Endodermal cell (in vitro differentiated cells): ENCODE results near the gene TAF5L. TPM values are rescaled to one million over a fixed set of nuclear protein-coding genes. Genes with fewer than 3 reads are reported as not detected.

Experiments
- DNase-seq: peaks from one replicate; pipeline ENCODE4 v3.0.0-alpha.2; 2017
- H3K27ac ChIP-seq: 2 replicates; pipeline ENCODE4 v1.5.1; 2013; ENCODE audit warnings: mild to moderate bottlenecking, low read depth, low read length, moderate library complexity
- H3K27me3 ChIP-seq: 2 replicates; pipeline ENCODE4 v1.6.1; 2013; ENCODE audit warnings: mild to moderate bottlenecking, low read length, moderate library complexity; ENCODE audit not compliant: insufficient read depth, control insufficient read depth, poor library complexity, severe bottlenecking
- H3K36me3 ChIP-seq: 2 replicates; pipeline ENCODE4 v1.7.0; 2013; ENCODE audit warnings: mild to moderate bottlenecking, low read length, moderate library complexity; ENCODE audit not compliant: control insufficient read depth, insufficient read depth
- H3K4me1 ChIP-seq: one replicate; pipeline ENCODE4 v1.7.0; 2013; ENCODE audit warnings: low read length; ENCODE audit not compliant: control insufficient read depth, insufficient read depth
- H3K4me3 ChIP-seq: 2 replicates; pipeline ENCODE4 v1.5.1; 2013; ENCODE audit warnings: mild to moderate bottlenecking, low read length, moderate library complexity
- H3K9ac ChIP-seq: 2 replicates; pipeline ENCODE4 v1.6.1; 2013; ENCODE audit warnings: mild to moderate bottlenecking, low read length, moderate library complexity; ENCODE audit not compliant: poor library complexity, severe bottlenecking; ENCODE audit errors: extremely low read depth
- H3K9me3 ChIP-seq: 2 replicates; pipeline ENCODE4 v1.6.1; 2013; ENCODE audit warnings: mild to moderate bottlenecking, low read length, moderate library complexity; ENCODE audit not compliant: control insufficient read depth
- H3K27ac Mint-ChIP-seq: 2 replicates; pipeline ENCODE4 v1.8.0; 2020; ENCODE audit warnings: mixed read lengths
- H3K27me3 Mint-ChIP-seq: 2 replicates; pipeline ENCODE4 v1.8.0; 2021; ENCODE audit warnings: mild to moderate bottlenecking, mixed read lengths; ENCODE audit not compliant: insufficient read depth
- H3K36me3 Mint-ChIP-seq: 2 replicates; pipeline ENCODE4 v1.8.0; 2020; ENCODE audit warnings: low read depth, mixed read lengths
- H3K4me1 Mint-ChIP-seq: 2 replicates; pipeline ENCODE4 v1.8.0; 2020; ENCODE audit warnings: mixed read lengths
- H3K4me3 Mint-ChIP-seq: 2 replicates; pipeline ENCODE4 v1.8.0; 2020; ENCODE audit warnings: mild to moderate bottlenecking, moderate library complexity, mixed read lengths
- H3K9me3 Mint-ChIP-seq: 2 replicates; pipeline ENCODE4 v1.8.0; 2020; ENCODE audit warnings: mild to moderate bottlenecking, mixed read lengths
- CTCF ChIP-seq: fragments of 200-600 bp; sonication (generic); conservative IDR thresholded peaks from 2 replicates; pipeline ENCODE4 v1.5.0; 2021; ENCODE audit warnings: antibody characterized with exemption, mild to moderate bottlenecking
- WGBS, 2 experiments: methylation state at CpG; one replicate each; pipeline versions ENCODE4 v1.1.5 to v1.1.7; 2013; ENCODE audit warnings: missing lambda C conversion rate in 2 of 2, mixed read lengths in 1 of 2; ENCODE audit not compliant: insufficient coverage in 1 of 2, insufficient read length in 1 of 2; 5-methylcytosine and 5-hydroxymethylcytosine counted together
- total RNA-seq, 2 donors: library from RNA; stranded (reverse); fragmentation: NEBNext Ultra II Directional in 1 of 2; extraction: Animal tissue kit (Norgen Biotek cat#: 25700) in 1 of 2; gene quantifications; 2 replicates in 1 of 2; 3 replicates in 1 of 2; pipeline ENCODE4 v1.2.1, GENCODE V29; 2021

The TAF5L gene
- total RNA-seq, 2 donors from 2014 or later = 13.1 to 17.7 TPM

GRCh38 chr1:229574679-229575442, 51.1 kb downstream of the TAF5L start:
- TF ChIP-seq CTCF = no peak
- Histone ChIP-seq H3K4me1 (no peaks in the 10 kb centered on the region), H3K9ac (no peak overlapping the region), H3K36me3 (no peaks in the 10 kb centered on the region), H3K27ac (no peak overlapping the region), H3K27me3 (no peaks in the 10 kb centered on the region), H3K4me3 (no peak overlapping the region), H3K9me3 (no peaks in the 10 kb centered on the region)
- WGBS, 2 experiments = 90 to 95% methylated on average over 5 to 6 of the region's 6 CpGs
- no peaks in the 10 kb centered on the region for H3K36me3 Mint-ChIP-seq
- H3K27me3 Mint-ChIP-seq = no peaks in the 10 kb centered on the region
- H3K27ac Mint-ChIP-seq = no peak overlapping the region
- no peak for DNase-seq
- no peaks in the 10 kb centered on the region for H3K9me3 Mint-ChIP-seq
- H3K4me3 Mint-ChIP-seq = no peak overlapping the region
- peaks cover 3% of the 10 kb centered on the region for H3K4me1 Mint-ChIP-seq

- Histone ChIP-seq H3K27me3 (no peaks in the 10 kb centered on the region), H3K36me3 (no peaks in the 10 kb centered on the region), H3K27ac (no peak overlapping the region), H3K4me3 (no peak overlapping the region), H3K9ac (no peak overlapping the region), H3K9me3 (no peaks in the 10 kb centered on the region), H3K4me1 (no peaks in the 10 kb centered on the region)
- Mint-ChIP-seq H3K4me3 (no peak overlapping the region), H3K27ac (no peak overlapping the region), H3K9me3 (no peaks in the 10 kb centered on the region), H3K27me3 (no peaks in the 10 kb centered on the region), H3K4me1 (no peaks in the 10 kb centered on the region), H3K36me3 (no peaks in the 10 kb centered on the region)
- no peak for DNase-seq
- no peak for TF ChIP-seq CTCF
- WGBS, 2 experiments = 85 to 94% methylated on average over 2 of the region's 2 CpGs
These were observed 53.6 kb downstream of the TAF5L start for GRCh38 chr1:229572286-229572685.

- no peaks in the 10 kb centered on the region for H3K4me1 Mint-ChIP-seq
- no peak overlapping the region for H3K27ac Mint-ChIP-seq
- no peaks in the 10 kb centered on the region for H3K27me3 Mint-ChIP-seq
- Histone ChIP-seq H3K9ac (no peak overlapping the region), H3K9me3 (no peaks in the 10 kb centered on the region), H3K4me1 (no peaks in the 10 kb centered on the region), H3K4me3 (no peak overlapping the region), H3K27me3 (no peaks in the 10 kb centered on the region), H3K36me3 (no peaks in the 10 kb centered on the region), H3K27ac (no peak overlapping the region)
- 85 to 88% methylated on average over 1 to 2 of the region's 2 CpGs for whole genome bisulfite sequencing, 2 experiments
- no peak overlapping the region for H3K4me3 Mint-ChIP-seq
- H3K9me3 Mint-ChIP-seq = no peaks in the 10 kb centered on the region
- DNase-seq = no peak
- no peak for TF ChIP-seq CTCF
- no peaks in the 10 kb centered on the region for H3K36me3 Mint-ChIP-seq
These were observed 54.9 kb downstream of the TAF5L start for GRCh38 chr1:229570891-229571516.
